Endothelial cell (in vitro differentiated cells): ENCODE data around the gene MARK3. TPM values are rescaled to one million over a fixed set of nuclear protein-coding genes. Genes with fewer than 3 reads are reported as not detected.

ENCODE experiments used
- DNase-seq: peaks from one replicate; pipeline ENCODE4 v3.0.0; 2021; ENCODE audit warnings: low spot score
- H3K27ac Mint-ChIP-seq: one replicate; pipeline ENCODE4 v1.8.0; 2021; ENCODE audit warnings: mixed read lengths, inconsistent platforms; ENCODE audit not compliant: unreplicated experiment
- H3K27me3 Mint-ChIP-seq: one replicate; pipeline ENCODE4 v1.8.0; 2021; ENCODE audit warnings: mild to moderate bottlenecking, moderate library complexity, mixed read lengths, inconsistent platforms; ENCODE audit not compliant: unreplicated experiment
- H3K36me3 Mint-ChIP-seq: one replicate; pipeline ENCODE4 v1.8.0; 2021; ENCODE audit warnings: mild to moderate bottlenecking, low read depth, mixed read lengths, inconsistent platforms; ENCODE audit not compliant: unreplicated experiment
- H3K4me1 Mint-ChIP-seq: one replicate; pipeline ENCODE4 v1.8.0; 2021; ENCODE audit warnings: mild to moderate bottlenecking, mixed read lengths, inconsistent platforms; ENCODE audit not compliant: unreplicated experiment
- H3K4me3 Mint-ChIP-seq: one replicate; pipeline ENCODE4 v1.8.0; 2021; ENCODE audit warnings: mild to moderate bottlenecking, mixed read lengths, inconsistent platforms; ENCODE audit not compliant: unreplicated experiment
- H3K9me3 Mint-ChIP-seq: one replicate; pipeline ENCODE4 v1.8.0; 2021; ENCODE audit warnings: mixed read lengths, inconsistent platforms; ENCODE audit not compliant: unreplicated experiment
- total RNA-seq: library from RNA; stranded (reverse); fragmentation: NEBNext Ultra II Directional; extraction: Animal tissue kit (Norgen Biotek cat#: 25700); gene quantifications from one replicate; pipeline ENCODE4 v1.2.1, GENCODE V29; 2021; ENCODE audit not compliant: unreplicated experiment
- TF ChIP-seq, protein P1 (sequence below): fragments of 200-600 bp; sonication (generic); IDR thresholded peaks from one replicate; pipeline ENCODE4 v1.5.0; 2021; ENCODE audit warnings: antibody characterized with exemption; ENCODE audit not compliant: unreplicated experiment

The MARK3 gene
- total RNA-seq, 1 donor from 2014 or later = 70.8 TPM

DNA sequence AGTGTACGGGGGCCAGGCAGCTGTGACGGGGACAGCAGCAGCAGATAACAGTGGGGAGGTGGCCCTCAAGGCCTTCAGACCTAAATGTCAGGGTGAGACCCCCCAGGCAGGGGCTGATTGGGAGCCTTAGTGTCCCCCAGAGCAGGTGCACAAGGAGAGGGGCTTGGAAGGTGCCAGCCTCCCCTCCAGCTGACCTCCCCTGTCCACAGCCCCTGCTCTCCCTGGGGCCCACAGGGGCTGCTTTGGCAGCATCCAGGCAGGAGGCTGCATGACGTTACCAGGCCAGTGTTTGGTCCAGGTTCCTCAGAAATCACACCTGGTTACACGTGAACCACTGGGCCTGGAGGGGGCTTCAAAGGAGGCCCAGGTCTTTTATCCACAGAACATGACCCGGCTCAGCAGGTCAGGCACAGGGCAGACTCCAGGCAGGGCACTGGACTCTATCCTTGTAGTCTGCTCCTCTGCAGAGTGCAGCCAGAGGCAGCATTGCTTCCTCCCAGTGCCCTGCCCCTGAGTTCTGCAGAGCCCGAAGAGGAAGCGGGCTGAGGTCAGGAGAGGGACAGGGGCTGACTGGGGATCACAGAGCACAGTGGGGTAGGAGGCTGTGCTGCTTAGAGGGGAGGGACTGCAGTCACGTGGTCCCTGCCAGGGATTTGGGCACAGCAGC is 141.2 kb downstream of the MARK3 start:
- TF ChIP-seq, protein P1, sequence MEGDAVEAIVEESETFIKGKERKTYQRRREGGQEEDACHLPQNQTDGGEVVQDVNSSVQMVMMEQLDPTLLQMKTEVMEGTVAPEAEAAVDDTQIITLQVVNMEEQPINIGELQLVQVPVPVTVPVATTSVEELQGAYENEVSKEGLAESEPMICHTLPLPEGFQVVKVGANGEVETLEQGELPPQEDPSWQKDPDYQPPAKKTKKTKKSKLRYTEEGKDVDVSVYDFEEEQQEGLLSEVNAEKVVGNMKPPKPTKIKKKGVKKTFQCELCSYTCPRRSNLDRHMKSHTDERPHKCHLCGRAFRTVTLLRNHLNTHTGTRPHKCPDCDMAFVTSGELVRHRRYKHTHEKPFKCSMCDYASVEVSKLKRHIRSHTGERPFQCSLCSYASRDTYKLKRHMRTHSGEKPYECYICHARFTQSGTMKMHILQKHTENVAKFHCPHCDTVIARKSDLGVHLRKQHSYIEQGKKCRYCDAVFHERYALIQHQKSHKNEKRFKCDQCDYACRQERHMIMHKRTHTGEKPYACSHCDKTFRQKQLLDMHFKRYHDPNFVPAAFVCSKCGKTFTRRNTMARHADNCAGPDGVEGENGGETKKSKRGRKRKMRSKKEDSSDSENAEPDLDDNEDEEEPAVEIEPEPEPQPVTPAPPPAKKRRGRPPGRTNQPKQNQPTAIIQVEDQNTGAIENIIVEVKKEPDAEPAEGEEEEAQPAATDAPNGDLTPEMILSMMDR = no peak
- Mint-ChIP-seq H3K27me3 (peaks cover 16% of the 10 kb centered on the region), H3K27ac (no peak overlapping the region), H3K9me3 (no peaks in the 10 kb centered on the region), H3K4me3 (no peak overlapping the region), H3K36me3 (peaks cover 5% of the 10 kb centered on the region), H3K4me1 (peaks cover 12% of the 10 kb centered on the region)
- DNase-seq = no peak

GRCh38 chr14:103526914-103527248 is 141.7 kb downstream of the MARK3 start:
- no peak for DNase-seq
- Mint-ChIP-seq H3K9me3 (no peaks in the 10 kb centered on the region), H3K36me3 (peaks cover 5% of the 10 kb centered on the region), H3K4me3 (no peak overlapping the region), H3K27me3 (peaks cover 19% of the 10 kb centered on the region), H3K4me1 (peaks cover 12% of the 10 kb centered on the region), H3K27ac (no peak overlapping the region)
- TF ChIP-seq, protein P1 = no peak

DNA sequence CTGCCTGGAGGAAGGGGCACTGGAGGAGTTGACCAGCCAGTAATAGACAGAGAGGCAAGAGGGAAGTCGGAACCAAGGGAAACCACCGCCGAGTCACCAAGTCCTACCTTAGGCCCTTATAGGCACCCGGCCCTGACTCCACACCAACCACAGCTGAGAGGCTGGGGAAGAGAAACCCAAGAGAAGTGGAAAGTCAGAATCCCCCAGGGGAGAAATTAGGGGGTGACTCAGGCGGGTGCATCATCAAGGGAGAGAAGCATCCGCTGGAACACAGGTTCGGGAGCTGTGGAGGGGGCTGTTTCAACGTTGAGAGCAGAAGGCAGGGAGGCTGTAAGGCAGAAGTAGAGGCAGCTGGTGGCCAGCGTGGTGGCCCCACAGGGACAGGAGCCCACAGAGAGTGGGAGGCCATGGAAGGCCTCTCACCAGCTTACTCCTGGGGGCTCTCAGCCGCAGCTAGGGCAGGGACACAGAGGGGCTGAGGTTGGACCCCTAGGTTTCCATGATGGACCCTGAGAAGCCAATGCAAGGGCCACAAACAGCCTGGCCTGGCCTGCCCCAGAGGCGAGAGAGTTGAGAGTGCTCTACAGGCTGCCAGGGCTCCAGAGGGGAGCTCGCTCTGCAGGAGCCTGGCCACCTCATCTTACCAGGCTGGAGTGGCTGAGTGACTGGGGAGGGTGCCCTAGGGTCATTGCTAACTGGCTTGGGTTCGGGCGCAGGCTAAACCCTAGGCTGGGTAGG is 142.4 kb downstream of the MARK3 start:
- peaks cover 12% of the 10 kb centered on the region for H3K4me1 Mint-ChIP-seq

GRCh38 chr14:103528146-103528586 is 143.0 kb downstream of the MARK3 start:
- H3K27ac Mint-ChIP-seq = peak overlapping the region; percentile 42
- no peak for DNase-seq
- peaks cover 5% of the 10 kb centered on the region for H3K36me3 Mint-ChIP-seq
- H3K4me1 Mint-ChIP-seq = peaks cover 12% of the 10 kb centered on the region
- TF ChIP-seq, protein P1 = no peak
- H3K9me3 Mint-ChIP-seq = no peaks in the 10 kb centered on the region
- H3K27me3 Mint-ChIP-seq = peaks cover 19% of the 10 kb centered on the region
- H3K4me3 Mint-ChIP-seq = peak overlapping the region; percentile 91

More for the DNA sequence above, 142.4 kb downstream of the MARK3 start:
- Mint-ChIP-seq H3K4me3 (peak overlapping the region; percentile 56), H3K9me3 (no peaks in the 10 kb centered on the region), H3K27ac (no peak overlapping the region), H3K36me3 (peaks cover 5% of the 10 kb centered on the region), H3K27me3 (peaks cover 19% of the 10 kb centered on the region)
- DNase-seq = no peak
- TF ChIP-seq, protein P1 = no peak
